Activated CD8-positive, alpha-beta memory T cell treated with anti-CD3 and anti-CD28 coated beads, Interleukin-2, amount 10 ng/mL, durations not matched to agents 7 days and 5 days (primary cell): Measurements from ENCODE around the gene TOP3A. TPM values are rescaled to one million over a fixed set of nuclear protein-coding genes. Genes with fewer than 3 reads are reported as not detected.

Experiments used
- ATAC-seq: fragments of 150-1000 bp; cut with Tn5 transposase; one replicate; pipeline ENCODE4 v1.10.0; 2021; ENCODE audit warnings: moderate library complexity
- CTCF ChIA-PET: fragments of 350-600 bp; sonication (Branson Sonifier 250); formaldehyde crosslinking; loops from one replicate; lab custom pipeline; 2021; ENCODE audit warnings: antibody characterized with exemption; lab: Charles Lee
- DNase-seq: peaks from one replicate; pipeline ENCODE4 v3.0.0-alpha.2; 2020
- H3K27ac Mint-ChIP-seq: one replicate; pipeline ENCODE4 v1.8.0; 2021; ENCODE audit warnings: mild to moderate bottlenecking, mixed read lengths
- H3K27me3 Mint-ChIP-seq: one replicate; pipeline ENCODE4 v1.8.0; 2021; ENCODE audit warnings: mixed read lengths
- H3K36me3 Mint-ChIP-seq: one replicate; pipeline ENCODE4 v1.8.0; 2021; ENCODE audit warnings: mild to moderate bottlenecking, mixed read lengths
- H3K4me1 Mint-ChIP-seq: one replicate; pipeline ENCODE4 v1.8.0; 2021; ENCODE audit warnings: mixed read lengths
- H3K4me3 Mint-ChIP-seq: one replicate; pipeline ENCODE4 v1.8.0; 2021; ENCODE audit warnings: mild to moderate bottlenecking, moderate library complexity, mixed read lengths
- H3K9me3 Mint-ChIP-seq: one replicate; pipeline ENCODE4 v1.8.0; 2022; ENCODE audit warnings: low read depth, mixed read lengths
- total RNA-seq, 2 experiments: library from RNA; stranded (reverse); gene quantifications; one replicate each; pipeline ENCODE4 v1.2.3, GENCODE V29; 2021

Gene TOP3A
- total RNA-seq, 2 experiments from 2014 or later: 75.9 to 78.4 TPM

DNA sequence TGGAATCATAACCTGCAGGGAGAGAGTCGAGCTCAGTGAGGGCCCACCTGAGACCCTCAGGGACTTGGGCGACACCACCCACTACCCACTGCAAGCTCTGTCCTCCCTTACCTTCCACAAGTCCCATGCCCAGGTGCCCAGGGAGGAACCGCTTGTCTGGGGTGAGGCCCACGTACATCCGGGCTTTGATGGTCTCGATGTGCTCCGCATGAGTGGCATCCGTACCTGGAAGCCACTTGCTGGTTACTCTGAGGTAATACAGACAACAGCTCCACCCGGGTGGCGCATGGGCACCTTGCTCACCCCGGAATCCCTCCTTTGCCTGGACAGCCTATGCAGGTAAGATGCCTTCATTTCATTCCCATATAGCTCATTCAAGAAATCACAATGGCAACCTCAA, 29.5 kb downstream of the TOP3A start:
- H3K27ac Mint-ChIP-seq: no peak overlapping the region
- CTCF ChIA-PET: interaction anchor here (1.2 kb wide), 1 partner anchor 68 kb away, joined by 3 read pairs; no protein-coding TSS in a partner anchor
- H3K4me3 Mint-ChIP-seq: no peak overlapping the region
- H3K4me1 Mint-ChIP-seq: no peaks in the 10 kb centered on the region
- peaks cover 66% of the 10 kb centered on the region for H3K36me3 Mint-ChIP-seq
- no peaks in the 10 kb centered on the region for H3K9me3 Mint-ChIP-seq
- ATAC-seq (no peak), DNase-seq (no peak)
- no peaks in the 10 kb centered on the region for H3K27me3 Mint-ChIP-seq

DNA sequence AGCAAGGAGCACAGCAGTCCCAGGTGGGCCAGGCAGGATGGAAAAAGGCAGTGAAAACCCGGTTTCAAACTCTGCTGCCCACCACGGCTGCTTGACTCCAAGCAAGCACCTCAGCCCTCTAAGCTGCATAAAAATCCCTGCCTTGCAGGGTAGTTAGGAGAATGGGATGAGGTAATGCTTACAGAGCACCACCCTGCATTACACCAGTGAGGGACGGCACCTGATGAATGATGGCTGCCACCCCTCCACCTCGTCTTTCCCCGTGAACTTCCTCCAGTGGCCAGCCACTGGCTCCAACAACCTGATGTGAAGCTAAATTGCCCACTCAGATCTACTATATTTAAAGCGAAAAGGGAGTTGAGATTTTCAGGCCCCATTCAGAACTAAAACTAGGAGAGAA, 33.0 kb downstream of the TOP3A start:
- no peak overlapping the region for H3K4me3 Mint-ChIP-seq
- H3K4me1 Mint-ChIP-seq: no peaks in the 10 kb centered on the region
- DNase-seq: no peak
- CTCF ChIA-PET: interaction anchor here (0.6 kb wide), 1 partner anchor 64 kb away, joined by 3 read pairs; no protein-coding TSS in a partner anchor
- no peak overlapping the region for H3K27ac Mint-ChIP-seq
- no peaks in the 10 kb centered on the region for H3K27me3 Mint-ChIP-seq
- H3K36me3 Mint-ChIP-seq: peaks cover 54% of the 10 kb centered on the region
- no peak for ATAC-seq
- no peaks in the 10 kb centered on the region for H3K9me3 Mint-ChIP-seq

- no peaks in the 10 kb centered on the region for H3K27me3 Mint-ChIP-seq
- no peak overlapping the region for H3K4me3 Mint-ChIP-seq
- CTCF ChIA-PET: no interaction called here
- H3K36me3 Mint-ChIP-seq: peaks cover 56% of the 10 kb centered on the region
- no peak overlapping the region for H3K27ac Mint-ChIP-seq
- DNase-seq: no peak
- H3K9me3 Mint-ChIP-seq: no peaks in the 10 kb centered on the region
- ATAC-seq: no peak
- no peaks in the 10 kb centered on the region for H3K4me1 Mint-ChIP-seq
These were observed 33.9 kb downstream of the TOP3A start for GRCh38 chr17:18280766-18281371.

- ATAC-seq (no peak), DNase-seq (no peak)
- Mint-ChIP-seq H3K4me1 (no peaks in the 10 kb centered on the region), H3K36me3 (peaks cover 53% of the 10 kb centered on the region), H3K27ac (no peak overlapping the region), H3K27me3 (no peaks in the 10 kb centered on the region), H3K9me3 (no peaks in the 10 kb centered on the region), H3K4me3 (no peak overlapping the region)
- CTCF ChIA-PET: no interaction called here
These were observed 34.5 kb downstream of the TOP3A start for GRCh38 chr17:18280249-18280648.

DNA sequence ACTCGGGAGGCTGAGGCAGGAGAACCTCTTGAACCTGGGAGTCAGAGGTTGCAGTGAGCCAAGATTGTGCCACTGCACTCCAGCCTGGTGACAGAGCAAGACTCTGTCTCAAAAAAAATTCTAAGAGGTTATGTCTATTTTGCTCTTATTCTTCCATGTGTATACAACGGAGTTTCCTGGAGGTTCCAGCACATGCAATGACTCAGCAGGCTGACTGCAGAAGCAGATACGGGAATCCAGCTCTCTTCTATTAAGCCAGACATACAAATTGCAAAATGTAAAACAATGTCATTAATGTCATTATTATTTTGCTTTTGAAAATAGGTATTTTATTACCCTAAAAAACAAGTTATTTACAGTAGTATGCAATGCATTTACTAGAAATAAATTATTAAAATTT, 35.9 kb downstream of the TOP3A start:
- H3K27me3 Mint-ChIP-seq: no peaks in the 10 kb centered on the region
- ATAC-seq (no peak), DNase-seq (no peak)
- H3K36me3 Mint-ChIP-seq: peaks cover 44% of the 10 kb centered on the region
- CTCF ChIA-PET: no interaction called here
- H3K4me3 Mint-ChIP-seq: no peak overlapping the region
- H3K9me3 Mint-ChIP-seq: no peaks in the 10 kb centered on the region
- no peaks in the 10 kb centered on the region for H3K4me1 Mint-ChIP-seq
- no peak overlapping the region for H3K27ac Mint-ChIP-seq

- no peaks in the 10 kb centered on the region for H3K4me1 Mint-ChIP-seq
- ATAC-seq: no peak
- CTCF ChIA-PET: interaction anchor here (0.7 kb wide), 1 partner anchor 243 kb away, joined by 3 read pairs; no protein-coding TSS in a partner anchor
- DNase-seq: no peak
- no peak overlapping the region for H3K27ac Mint-ChIP-seq
- peaks cover 38% of the 10 kb centered on the region for H3K36me3 Mint-ChIP-seq
- H3K4me3 Mint-ChIP-seq: no peak overlapping the region
- H3K27me3 Mint-ChIP-seq: no peaks in the 10 kb centered on the region
- H3K9me3 Mint-ChIP-seq: no peaks in the 10 kb centered on the region
These were observed 37.7 kb downstream of the TOP3A start for GRCh38 chr17:18277076-18277475.

DNA sequence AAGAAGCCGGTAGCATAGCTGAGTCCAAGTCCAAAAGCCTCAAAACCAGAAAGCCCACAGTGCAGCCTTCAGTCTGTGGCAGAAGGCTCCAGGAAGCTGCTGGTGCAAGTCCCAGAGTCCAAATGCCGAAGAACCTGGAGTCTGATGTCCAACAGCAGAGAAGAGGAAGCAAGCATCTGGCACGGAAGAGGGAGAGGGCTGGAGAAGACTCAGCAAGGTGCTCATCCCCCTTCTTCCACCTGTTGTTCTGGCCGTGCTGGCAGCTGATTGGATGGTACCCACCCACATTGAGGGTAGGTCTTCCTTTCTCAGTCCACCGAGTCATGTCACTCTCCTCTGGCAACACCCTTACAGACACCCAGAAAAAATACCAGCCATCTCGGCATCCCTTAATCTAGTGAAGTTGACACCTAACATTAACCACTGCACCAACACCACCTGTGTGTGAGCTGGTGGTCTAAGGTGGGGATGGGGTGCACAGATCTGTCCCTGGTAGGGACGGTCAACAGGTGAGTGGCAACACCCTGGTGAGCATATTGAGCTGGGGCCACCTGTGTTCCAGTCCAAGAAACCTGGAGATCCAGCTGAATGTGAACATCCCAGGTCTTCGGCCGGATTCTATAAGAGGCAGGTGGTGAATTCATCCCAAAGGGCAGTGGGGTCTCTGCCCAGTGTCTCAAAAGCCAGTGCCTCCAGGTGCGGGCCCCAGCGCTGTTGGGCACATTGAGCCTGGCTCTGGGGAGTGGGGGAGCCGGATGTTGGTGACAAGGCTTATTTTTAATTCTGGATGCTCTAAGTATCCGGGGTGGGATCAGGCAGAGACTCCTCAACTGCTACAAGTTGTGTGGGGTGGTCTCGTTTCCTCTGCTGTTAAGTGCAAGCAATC, 44.5 kb downstream of the TOP3A start:
- H3K36me3 Mint-ChIP-seq: peaks cover 10% of the 10 kb centered on the region
- no peaks in the 10 kb centered on the region for H3K27me3 Mint-ChIP-seq
- H3K9me3 Mint-ChIP-seq: no peaks in the 10 kb centered on the region
- no peak for DNase-seq
- H3K4me1 Mint-ChIP-seq: peaks cover 25% of the 10 kb centered on the region
- no peak for ATAC-seq
- no peak overlapping the region for H3K4me3 Mint-ChIP-seq
- no peak overlapping the region for H3K27ac Mint-ChIP-seq
- CTCF ChIA-PET: no interaction called here

DNA sequence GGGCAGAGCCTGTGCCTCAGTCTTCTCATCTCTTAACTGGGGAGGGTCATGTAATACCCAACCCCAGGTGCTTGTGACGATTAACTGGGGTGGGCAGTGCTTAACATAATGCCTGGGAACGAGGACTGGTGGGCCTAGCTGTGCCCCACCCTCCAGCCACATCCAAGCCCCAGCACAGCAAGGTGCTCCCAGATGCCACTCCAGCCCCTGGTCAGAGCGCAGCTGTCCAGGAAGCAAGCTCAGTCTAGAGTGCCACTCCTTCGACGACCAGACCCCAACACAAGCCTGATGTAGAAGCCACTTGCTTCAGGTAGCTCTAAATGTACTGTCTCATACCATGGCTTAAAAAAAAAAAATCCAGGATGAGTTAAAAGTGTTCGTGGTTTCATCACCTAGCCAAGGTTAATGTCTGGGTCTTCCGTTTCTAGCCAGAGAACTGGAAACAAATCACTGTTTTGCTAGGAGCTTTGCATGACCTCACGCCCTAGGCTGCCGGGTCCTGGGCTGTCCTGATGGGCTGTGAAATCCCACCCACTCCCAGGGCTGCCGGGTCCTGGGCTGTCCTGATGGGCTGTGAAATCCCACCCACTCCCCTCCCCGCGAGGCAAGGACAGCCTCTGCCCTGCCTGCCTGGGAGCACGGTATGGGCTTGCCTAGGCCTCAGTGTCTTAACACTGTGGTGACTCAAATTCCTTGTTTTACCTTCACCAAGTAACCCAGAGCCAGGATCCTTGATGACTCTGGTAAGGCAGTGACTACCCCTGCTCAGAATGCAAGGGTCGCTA, 46.7 kb downstream of the TOP3A start:
- H3K36me3 Mint-ChIP-seq: peaks cover 11% of the 10 kb centered on the region
- no peaks in the 10 kb centered on the region for H3K27me3 Mint-ChIP-seq
- no peaks in the 10 kb centered on the region for H3K9me3 Mint-ChIP-seq
- DNase-seq (no peak), ATAC-seq (peak; percentile 35)
- H3K4me3 Mint-ChIP-seq: no peak overlapping the region
- CTCF ChIA-PET: interaction anchor here (0.6 to 1.8 kb wide), 3 partner anchors 9 to 173 kb away, joined by 4 to 5 read pairs (median 4); partner anchors contain the start of gene FLII
- peaks cover 25% of the 10 kb centered on the region for H3K4me1 Mint-ChIP-seq
- peak overlapping the region; percentile 40 for H3K27ac Mint-ChIP-seq

DNA sequence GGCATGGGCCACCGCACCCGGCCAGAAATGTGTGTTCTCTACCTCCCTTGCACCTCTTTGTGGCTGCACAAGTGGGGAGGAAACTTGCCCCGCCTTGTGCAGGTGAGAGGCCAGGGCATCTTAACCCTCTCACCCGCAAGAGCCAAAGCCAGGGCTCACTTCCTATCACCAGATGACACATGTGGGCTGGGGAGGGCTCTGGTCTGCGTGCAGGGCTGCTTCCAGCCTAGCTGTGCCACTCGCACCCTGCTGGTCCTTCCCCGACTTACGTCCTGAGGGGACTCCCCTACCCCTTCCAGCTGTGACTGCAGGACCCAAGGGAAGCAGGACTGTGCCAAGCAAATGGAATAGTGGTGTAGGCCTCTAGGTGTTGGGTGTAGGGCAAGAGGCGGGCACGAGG, 47.4 kb downstream of the TOP3A start:
- H3K36me3 Mint-ChIP-seq: peaks cover 7% of the 10 kb centered on the region
- H3K4me1 Mint-ChIP-seq: peaks cover 25% of the 10 kb centered on the region
- H3K4me3 Mint-ChIP-seq: no peak overlapping the region
- CTCF ChIA-PET: interaction anchor here (1.7 kb wide), 1 partner anchor 11 kb away, joined by 5 read pairs; no protein-coding TSS in a partner anchor
- H3K27ac Mint-ChIP-seq: peak overlapping the region; percentile 40
- no peaks in the 10 kb centered on the region for H3K9me3 Mint-ChIP-seq
- DNase-seq: peak; percentile 53
- ATAC-seq: peak; percentile 42
- H3K27me3 Mint-ChIP-seq: no peaks in the 10 kb centered on the region

GRCh38 chr17:18263885-18264682, 50.7 kb downstream of the TOP3A start:
- ATAC-seq (no peak), DNase-seq (no peak)
- Mint-ChIP-seq H3K4me1 (peaks cover 41% of the 10 kb centered on the region), H3K4me3 (no peak overlapping the region), H3K9me3 (no peaks in the 10 kb centered on the region), H3K36me3 (peaks cover 3% of the 10 kb centered on the region), H3K27me3 (no peaks in the 10 kb centered on the region), H3K27ac (no peak overlapping the region)
- CTCF ChIA-PET: no interaction called here

- CTCF ChIA-PET: interaction anchor here (1.5 kb wide), 1 partner anchor 15 kb away, joined by 4 read pairs; no protein-coding TSS in a partner anchor
- no peak for ATAC-seq
- no peak overlapping the region for H3K27ac Mint-ChIP-seq
- H3K9me3 Mint-ChIP-seq: no peaks in the 10 kb centered on the region
- H3K4me1 Mint-ChIP-seq: peaks cover 37% of the 10 kb centered on the region
- H3K27me3 Mint-ChIP-seq: no peaks in the 10 kb centered on the region
- no peak overlapping the region for H3K4me3 Mint-ChIP-seq
- H3K36me3 Mint-ChIP-seq: peaks cover 6% of the 10 kb centered on the region
- no peak for DNase-seq
These were observed 52.2 kb downstream of the TOP3A start for GRCh38 chr17:18262641-18263040.

DNA sequence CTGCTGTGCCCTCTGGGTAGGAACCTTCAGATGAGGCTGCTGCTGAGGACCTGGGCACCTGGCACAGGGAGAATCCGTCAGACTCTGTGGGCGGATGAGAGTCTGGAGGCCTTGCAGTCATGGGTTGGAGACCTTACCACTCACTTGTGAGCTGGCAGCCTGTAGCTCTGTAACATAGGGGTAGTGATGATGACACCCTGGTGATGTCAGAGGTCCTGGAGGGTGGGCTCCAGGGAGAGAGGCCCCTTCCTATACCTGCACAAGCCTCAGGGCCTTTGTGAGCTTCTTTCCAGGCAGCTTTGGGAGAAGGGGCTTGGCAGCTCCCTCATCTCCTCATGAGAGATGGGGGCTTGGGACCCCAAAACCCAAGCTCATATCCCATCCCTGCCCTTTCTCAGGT, 52.7 kb downstream of the TOP3A start:
- ATAC-seq (no peak), DNase-seq (no peak)
- H3K9me3 Mint-ChIP-seq: no peaks in the 10 kb centered on the region
- peak overlapping the region; percentile 74 for H3K4me3 Mint-ChIP-seq
- H3K27me3 Mint-ChIP-seq: no peaks in the 10 kb centered on the region
- CTCF ChIA-PET: interaction anchor here (1.5 kb wide), 1 partner anchor 15 kb away, joined by 4 read pairs; no protein-coding TSS in a partner anchor
- no peak overlapping the region for H3K27ac Mint-ChIP-seq
- H3K4me1 Mint-ChIP-seq: peaks cover 35% of the 10 kb centered on the region
- peaks cover 6% of the 10 kb centered on the region for H3K36me3 Mint-ChIP-seq
